ENCODE measurements around the gene CDH11. TPM values are rescaled to one million over a fixed set of nuclear protein-coding genes. Genes with fewer than 3 reads are reported as not detected.

The CDH11 gene
- total and polyA plus RNA-seq, 4 donors = 0.72 to 5.3 (median 1.9) TPM

- Histone ChIP-seq H3K4me3 (ENCODE audit: low read depth in 1 of 3, low read length in 3 of 3) (no peak overlapping the region), H3K27ac (ENCODE audit: low read depth in 1 of 2, low read length in 2 of 2) (no peak overlapping the region), H3K9ac (ENCODE audit: low read depth in 1 of 2, low read length in 2 of 2) (no peak overlapping the region), H3K9me3 (ENCODE audit: control insufficient read depth in 4 of 4, low read length in 3 of 4) (no peaks in the 10 kb centered on the region), H3K27me3 (ENCODE audit: control insufficient read depth in 4 of 4, insufficient read depth in 4 of 4, low read length in 3 of 4) (no peaks in the 10 kb centered on the region), H3K36me3 (ENCODE audit: control insufficient read depth in 4 of 4, insufficient read depth in 3 of 4, low read depth in 1 of 4, low read length in 3 of 4) (no peaks in the 10 kb centered on the region), H3K4me1 (ENCODE audit: control insufficient read depth in 4 of 4, insufficient read depth in 4 of 4, low read length in 3 of 4) (no peaks in the 10 kb centered on the region)
- no peak for DNase-seq (ENCODE audit: low spot score)
- 65% methylated on average over 7 of the region's 7 CpGs for WGBS
- TF ChIP-seq RAD21 (IDR thresholded peaks at IDR 0.05) (no peak), FOXA1 (IDR thresholded peaks at IDR 0.05) (no peak), TAF1 (conservative IDR thresholded peaks at IDR 0.05) (no peak), FOXA2 (IDR thresholded peaks at IDR 0.05) (no peak), EGR1 (IDR thresholded peaks at IDR 0.05; ENCODE audit: low read depth in 2 of 2) (no peak), YY1 (IDR thresholded peaks at IDR 0.05) (no peak), JUND (IDR thresholded peaks at IDR 0.05) (no peak), GABPA (IDR thresholded peaks at IDR 0.05 in 1 of 2, conservative IDR thresholded peaks at IDR 0.05 in 1 of 2) (no peak), NR2F2 (IDR thresholded peaks at IDR 0.05) (no peak), MAX (IDR thresholded peaks at IDR 0.05) (no peak), HNF4G (IDR thresholded peaks at IDR 0.05) (no peak), RXRA (IDR thresholded peaks at IDR 0.05) (no peak), SP1 (IDR thresholded peaks at IDR 0.05) (no peak)
- TF ChIP-seq, protein P1, sequence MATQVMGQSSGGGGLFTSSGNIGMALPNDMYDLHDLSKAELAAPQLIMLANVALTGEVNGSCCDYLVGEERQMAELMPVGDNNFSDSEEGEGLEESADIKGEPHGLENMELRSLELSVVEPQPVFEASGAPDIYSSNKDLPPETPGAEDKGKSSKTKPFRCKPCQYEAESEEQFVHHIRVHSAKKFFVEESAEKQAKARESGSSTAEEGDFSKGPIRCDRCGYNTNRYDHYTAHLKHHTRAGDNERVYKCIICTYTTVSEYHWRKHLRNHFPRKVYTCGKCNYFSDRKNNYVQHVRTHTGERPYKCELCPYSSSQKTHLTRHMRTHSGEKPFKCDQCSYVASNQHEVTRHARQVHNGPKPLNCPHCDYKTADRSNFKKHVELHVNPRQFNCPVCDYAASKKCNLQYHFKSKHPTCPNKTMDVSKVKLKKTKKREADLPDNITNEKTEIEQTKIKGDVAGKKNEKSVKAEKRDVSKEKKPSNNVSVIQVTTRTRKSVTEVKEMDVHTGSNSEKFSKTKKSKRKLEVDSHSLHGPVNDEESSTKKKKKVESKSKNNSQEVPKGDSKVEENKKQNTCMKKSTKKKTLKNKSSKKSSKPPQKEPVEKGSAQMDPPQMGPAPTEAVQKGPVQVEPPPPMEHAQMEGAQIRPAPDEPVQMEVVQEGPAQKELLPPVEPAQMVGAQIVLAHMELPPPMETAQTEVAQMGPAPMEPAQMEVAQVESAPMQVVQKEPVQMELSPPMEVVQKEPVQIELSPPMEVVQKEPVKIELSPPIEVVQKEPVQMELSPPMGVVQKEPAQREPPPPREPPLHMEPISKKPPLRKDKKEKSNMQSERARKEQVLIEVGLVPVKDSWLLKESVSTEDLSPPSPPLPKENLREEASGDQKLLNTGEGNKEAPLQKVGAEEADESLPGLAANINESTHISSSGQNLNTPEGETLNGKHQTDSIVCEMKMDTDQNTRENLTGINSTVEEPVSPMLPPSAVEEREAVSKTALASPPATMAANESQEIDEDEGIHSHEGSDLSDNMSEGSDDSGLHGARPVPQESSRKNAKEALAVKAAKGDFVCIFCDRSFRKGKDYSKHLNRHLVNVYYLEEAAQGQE (IDR thresholded peaks at IDR 0.05) = no peak
- TF ChIP-seq, protein P2, sequence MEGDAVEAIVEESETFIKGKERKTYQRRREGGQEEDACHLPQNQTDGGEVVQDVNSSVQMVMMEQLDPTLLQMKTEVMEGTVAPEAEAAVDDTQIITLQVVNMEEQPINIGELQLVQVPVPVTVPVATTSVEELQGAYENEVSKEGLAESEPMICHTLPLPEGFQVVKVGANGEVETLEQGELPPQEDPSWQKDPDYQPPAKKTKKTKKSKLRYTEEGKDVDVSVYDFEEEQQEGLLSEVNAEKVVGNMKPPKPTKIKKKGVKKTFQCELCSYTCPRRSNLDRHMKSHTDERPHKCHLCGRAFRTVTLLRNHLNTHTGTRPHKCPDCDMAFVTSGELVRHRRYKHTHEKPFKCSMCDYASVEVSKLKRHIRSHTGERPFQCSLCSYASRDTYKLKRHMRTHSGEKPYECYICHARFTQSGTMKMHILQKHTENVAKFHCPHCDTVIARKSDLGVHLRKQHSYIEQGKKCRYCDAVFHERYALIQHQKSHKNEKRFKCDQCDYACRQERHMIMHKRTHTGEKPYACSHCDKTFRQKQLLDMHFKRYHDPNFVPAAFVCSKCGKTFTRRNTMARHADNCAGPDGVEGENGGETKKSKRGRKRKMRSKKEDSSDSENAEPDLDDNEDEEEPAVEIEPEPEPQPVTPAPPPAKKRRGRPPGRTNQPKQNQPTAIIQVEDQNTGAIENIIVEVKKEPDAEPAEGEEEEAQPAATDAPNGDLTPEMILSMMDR (IDR thresholded peaks at IDR 0.05; ENCODE audit: low read depth, low read length, missing input control) = no peak
Measured at GRCh38 chr16:65045961-65046360, 75.9 kb downstream of the CDH11 start.

DNA sequence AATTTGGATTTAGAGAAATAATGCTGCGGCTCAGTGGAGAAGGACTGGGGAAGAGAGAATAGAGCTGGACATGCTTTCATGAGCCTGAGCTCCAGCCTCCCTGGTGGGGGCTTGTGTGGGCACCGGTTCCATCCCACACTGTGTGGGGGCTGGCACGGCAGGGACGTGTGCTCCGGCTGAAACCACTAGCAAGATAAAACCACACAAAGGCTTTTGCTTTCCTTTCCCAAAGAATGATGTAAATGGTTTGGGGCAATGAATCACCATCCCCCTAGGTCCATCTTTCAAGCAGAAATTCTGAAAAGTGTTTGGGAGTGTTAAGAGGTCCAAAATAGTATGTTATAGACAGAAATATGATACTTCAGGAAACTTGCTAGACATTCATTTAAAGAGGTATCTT, 77.0 kb downstream of the CDH11 start:
- Histone ChIP-seq H3K9ac (ENCODE audit: low read depth in 1 of 2, low read length in 2 of 2) (no peak overlapping the region), H3K4me3 (ENCODE audit: low read depth in 1 of 3, low read length in 3 of 3) (no peak overlapping the region), H3K27me3 (ENCODE audit: control insufficient read depth in 4 of 4, insufficient read depth in 4 of 4, low read length in 3 of 4) (no peaks in the 10 kb centered on the region), H3K4me1 (ENCODE audit: control insufficient read depth in 4 of 4, insufficient read depth in 4 of 4, low read length in 3 of 4) (no peaks in the 10 kb centered on the region), H3K9me3 (ENCODE audit: control insufficient read depth in 4 of 4, low read length in 3 of 4) (no peaks in the 10 kb centered on the region), H3K36me3 (ENCODE audit: control insufficient read depth in 4 of 4, insufficient read depth in 3 of 4, low read depth in 1 of 4, low read length in 3 of 4) (no peaks in the 10 kb centered on the region), H3K27ac (ENCODE audit: low read depth in 1 of 2, low read length in 2 of 2) (no peak overlapping the region)
- no peak for DNase-seq (ENCODE audit: low spot score)
- WGBS = 72% methylated on average over 5 of the region's 5 CpGs
- no peak for TF ChIP-seq TAF1 (conservative IDR thresholded peaks at IDR 0.05)
- TF ChIP-seq, protein P1 (IDR thresholded peaks at IDR 0.05) = no peak
- TF ChIP-seq, protein P2 (IDR thresholded peaks at IDR 0.05; ENCODE audit: low read depth, low read length, missing input control) = no peak
- no peak for TF ChIP-seq FOXA1 (IDR thresholded peaks at IDR 0.05)
- no peak for TF ChIP-seq GABPA (IDR thresholded peaks at IDR 0.05 in 1 of 2, conservative IDR thresholded peaks at IDR 0.05 in 1 of 2)
- no peak for TF ChIP-seq FOXA2 (IDR thresholded peaks at IDR 0.05)
- TF ChIP-seq MAX (IDR thresholded peaks at IDR 0.05) = no peak
- TF ChIP-seq, protein P3, sequence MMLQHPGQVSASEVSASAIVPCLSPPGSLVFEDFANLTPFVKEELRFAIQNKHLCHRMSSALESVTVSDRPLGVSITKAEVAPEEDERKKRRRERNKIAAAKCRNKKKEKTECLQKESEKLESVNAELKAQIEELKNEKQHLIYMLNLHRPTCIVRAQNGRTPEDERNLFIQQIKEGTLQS (IDR thresholded peaks at IDR 0.05) = no peak
- TF ChIP-seq YY1 (IDR thresholded peaks at IDR 0.05) = no peak
- TF ChIP-seq EGR1 (IDR thresholded peaks at IDR 0.05; ENCODE audit: low read depth in 2 of 2) = no peak
- TF ChIP-seq ZBTB33 (IDR thresholded peaks at IDR 0.05) = no peak
- no peak for TF ChIP-seq HNF4G (IDR thresholded peaks at IDR 0.05)
- TF ChIP-seq RAD21 (IDR thresholded peaks at IDR 0.05) = no peak

Data from liver (tissue), 9 donors.